Non-pigmented ciliary epithelial cell (primary cell): ENCODE data around the gene WWOX.

Source experiments
- DNase-seq: peaks from one replicate; pipeline ENCODE4 v3.0.0-alpha.2; 2010; ENCODE audit warnings: low read depth

WWOX gene

GRCh38 chr16:78105517-78105916, 6.1 kb downstream of the WWOX start:
- DNase-seq = no peak

- no peak for DNase-seq
Observed at GRCh38 chr16:78106686-78107085, 7.2 kb downstream of the WWOX start.

- DNase-seq = no peak
Observed at GRCh38 chr16:78108451-78108850, 9.0 kb downstream of the WWOX start.

GRCh38 chr16:78113258-78113657, 13.8 kb downstream of the WWOX start:
- DNase-seq = no peak

- no peak for DNase-seq
Observed at GRCh38 chr16:78115659-78116058, 16.2 kb downstream of the WWOX start.

- no peak for DNase-seq
Observed at GRCh38 chr16:78116946-78117345, 17.5 kb downstream of the WWOX start.

- no peak for DNase-seq
Observed at GRCh38 chr16:78117391-78117790, 17.9 kb downstream of the WWOX start.

- no peak for DNase-seq
Observed at GRCh38 chr16:78118469-78119025, 19.1 kb downstream of the WWOX start.

- DNase-seq = peak; percentile 5
Observed at GRCh38 chr16:78122774-78123315, 23.4 kb downstream of the WWOX start.

- no peak for DNase-seq
Observed at GRCh38 chr16:78125112-78125844, 25.8 kb downstream of the WWOX start.

GRCh38 chr16:78126662-78127061, 27.2 kb downstream of the WWOX start:
- no peak for DNase-seq

GRCh38 chr16:78127130-78127529, 27.7 kb downstream of the WWOX start:
- DNase-seq = no peak

GRCh38 chr16:78128913-78129312, 29.5 kb downstream of the WWOX start:
- DNase-seq = no peak

- no peak for DNase-seq
Observed at GRCh38 chr16:78129349-78129748, 29.9 kb downstream of the WWOX start.

GRCh38 chr16:78130083-78130608, 30.7 kb downstream of the WWOX start:
- no peak for DNase-seq

- no peak for DNase-seq
Observed at GRCh38 chr16:78130950-78131349, 31.5 kb downstream of the WWOX start.

GRCh38 chr16:78133919-78134318, 34.5 kb downstream of the WWOX start:
- DNase-seq = no peak

- no peak for DNase-seq
Observed at GRCh38 chr16:78134944-78135619, 35.6 kb downstream of the WWOX start.

GRCh38 chr16:78137179-78137578, 37.7 kb downstream of the WWOX start:
- no peak for DNase-seq

- DNase-seq = no peak
Observed at GRCh38 chr16:78137782-78138616, 38.5 kb downstream of the WWOX start.

- no peak for DNase-seq
Observed at GRCh38 chr16:78140818-78141466, 41.5 kb downstream of the WWOX start.
